DOHH2 (cell line): ENCODE measurements around the gene TMEM39A.

Experiments
- H3F3A ChIP-seq: fragments of 200-600 bp; sonication (generic), shearing (Covaris generic); 2 replicates; pipeline ENCODE4 v1.6.0; 2016; ENCODE audit warnings: antibody characterized with exemption, mild to moderate bottlenecking; ENCODE audit not compliant: control insufficient read depth, insufficient read depth
- H3K27ac ChIP-seq: fragments of 200-600 bp; sonication (generic); 2 replicates; pipeline ENCODE4 v1.5.1; 2014; ENCODE audit warnings: low read depth, mild to moderate bottlenecking, low read length, moderate library complexity
- H3K27me3 ChIP-seq: fragments of 200-600 bp; sonication (generic); 2 replicates; pipeline ENCODE4 v1.6.1; 2014; ENCODE audit warnings: mild to moderate bottlenecking, low read length, mixed read lengths; ENCODE audit not compliant: control insufficient read depth
- H3K36me3 ChIP-seq: fragments of 200-600 bp; sonication (generic); 2 replicates; pipeline ENCODE4 v1.6.1; 2014; ENCODE audit warnings: mild to moderate bottlenecking, low read length, moderate library complexity, mixed read lengths; ENCODE audit not compliant: control insufficient read depth
- H3K4me1 ChIP-seq: fragments of 200-600 bp; sonication (generic); 2 replicates; pipeline ENCODE4 v1.6.1; 2014; ENCODE audit warnings: mild to moderate bottlenecking, low read length, mixed read lengths; ENCODE audit not compliant: control insufficient read depth
- H3K4me2 ChIP-seq: fragments of 200-600 bp; sonication (generic); 2 replicates; pipeline ENCODE4 v1.6.0; 2014; ENCODE audit warnings: mild to moderate bottlenecking, low read length, moderate library complexity
- H3K4me3 ChIP-seq: fragments of 200-600 bp; sonication (generic); 2 replicates; pipeline ENCODE4 v1.5.1; 2014; ENCODE audit warnings: mild to moderate bottlenecking, low read length, mixed read lengths
- H3K79me2 ChIP-seq: fragments of 200-600 bp; sonication (generic); 2 replicates; pipeline ENCODE4 v1.6.1; 2014; ENCODE audit warnings: mild to moderate bottlenecking, low read length, mixed read lengths; ENCODE audit not compliant: control insufficient read depth
- H3K9me2 ChIP-seq: fragments of 200-600 bp; sonication (generic); replicated peaks from 2 replicates; pipeline ENCODE4 v1.6.1; 2014; ENCODE audit warnings: mild to moderate bottlenecking, low read length, mixed read lengths; ENCODE audit not compliant: control insufficient read depth
- H3K9me3 ChIP-seq: fragments of 200-600 bp; sonication (generic); 2 replicates; pipeline ENCODE4 v1.6.1; 2014; ENCODE audit warnings: antibody characterized with exemption, low read length, mixed read lengths; ENCODE audit not compliant: control insufficient read depth, insufficient read depth
- H4K20me1 ChIP-seq: fragments of 200-600 bp; sonication (generic); 2 replicates; pipeline ENCODE4 v1.6.0; 2014; ENCODE audit warnings: low read depth, mild to moderate bottlenecking, antibody characterized with exemption, low read length, moderate library complexity; ENCODE audit not compliant: control insufficient read depth, insufficient read depth
- EZH2phosphoT487 ChIP-seq: fragments of 200-600 bp; sonication (generic); IDR thresholded peaks from 2 replicates; pipeline ENCODE4 v1.6.1; 2017; ENCODE audit warnings: borderline replicate concordance, mild to moderate bottlenecking, antibody characterized with exemption, low read length, moderate library complexity, mixed read lengths
- TF ChIP-seq, protein P1 (sequence below): fragments of 200-600 bp; sonication (generic); IDR thresholded peaks from one replicate; pipeline ENCODE4 v1.5.1; 2014; ENCODE audit warnings: antibody characterized with exemption, mild to moderate bottlenecking, low read depth, low read length; ENCODE audit not compliant: poor library complexity, severe bottlenecking

The TMEM39A gene

DNA sequence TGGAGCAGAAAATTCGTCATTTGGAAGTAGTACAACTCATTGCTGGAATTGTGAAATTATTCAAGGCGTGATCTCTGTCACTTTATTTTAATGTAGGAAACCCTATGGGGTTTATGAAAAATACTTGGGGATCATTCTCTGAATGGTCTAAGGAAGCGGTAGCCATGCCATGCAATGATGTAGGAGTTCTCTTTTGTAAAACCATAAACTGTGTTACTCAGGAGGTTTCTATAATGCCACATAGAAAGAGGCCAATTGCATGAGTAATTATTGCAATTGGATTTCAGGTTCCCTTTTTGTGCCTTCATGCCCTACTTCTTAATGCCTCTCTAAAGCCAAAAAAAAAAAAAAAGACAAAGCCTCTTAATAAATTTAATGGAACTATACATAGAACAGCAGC is 29.4 kb upstream of the TMEM39A start:
- Histone ChIP-seq H3K27me3 (no peaks in the 10 kb centered on the region), H3K36me3 (peaks cover 27% of the 10 kb centered on the region), H3K9me2 (no peaks in the 10 kb centered on the region), H3K9me3 (no peaks in the 10 kb centered on the region), H3K4me3 (no peak overlapping the region), H3K4me2 (no peak overlapping the region), H3K4me1 (peaks cover 7% of the 10 kb centered on the region), H4K20me1 (no peaks in the 10 kb centered on the region), H3K27ac (no peak overlapping the region), H3K79me2 (peaks cover 7% of the 10 kb centered on the region), H3F3A (no peaks in the 10 kb centered on the region)
- TF ChIP-seq, protein P1, sequence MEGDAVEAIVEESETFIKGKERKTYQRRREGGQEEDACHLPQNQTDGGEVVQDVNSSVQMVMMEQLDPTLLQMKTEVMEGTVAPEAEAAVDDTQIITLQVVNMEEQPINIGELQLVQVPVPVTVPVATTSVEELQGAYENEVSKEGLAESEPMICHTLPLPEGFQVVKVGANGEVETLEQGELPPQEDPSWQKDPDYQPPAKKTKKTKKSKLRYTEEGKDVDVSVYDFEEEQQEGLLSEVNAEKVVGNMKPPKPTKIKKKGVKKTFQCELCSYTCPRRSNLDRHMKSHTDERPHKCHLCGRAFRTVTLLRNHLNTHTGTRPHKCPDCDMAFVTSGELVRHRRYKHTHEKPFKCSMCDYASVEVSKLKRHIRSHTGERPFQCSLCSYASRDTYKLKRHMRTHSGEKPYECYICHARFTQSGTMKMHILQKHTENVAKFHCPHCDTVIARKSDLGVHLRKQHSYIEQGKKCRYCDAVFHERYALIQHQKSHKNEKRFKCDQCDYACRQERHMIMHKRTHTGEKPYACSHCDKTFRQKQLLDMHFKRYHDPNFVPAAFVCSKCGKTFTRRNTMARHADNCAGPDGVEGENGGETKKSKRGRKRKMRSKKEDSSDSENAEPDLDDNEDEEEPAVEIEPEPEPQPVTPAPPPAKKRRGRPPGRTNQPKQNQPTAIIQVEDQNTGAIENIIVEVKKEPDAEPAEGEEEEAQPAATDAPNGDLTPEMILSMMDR = no peak
- no peak for TF ChIP-seq EZH2phosphoT487

DNA sequence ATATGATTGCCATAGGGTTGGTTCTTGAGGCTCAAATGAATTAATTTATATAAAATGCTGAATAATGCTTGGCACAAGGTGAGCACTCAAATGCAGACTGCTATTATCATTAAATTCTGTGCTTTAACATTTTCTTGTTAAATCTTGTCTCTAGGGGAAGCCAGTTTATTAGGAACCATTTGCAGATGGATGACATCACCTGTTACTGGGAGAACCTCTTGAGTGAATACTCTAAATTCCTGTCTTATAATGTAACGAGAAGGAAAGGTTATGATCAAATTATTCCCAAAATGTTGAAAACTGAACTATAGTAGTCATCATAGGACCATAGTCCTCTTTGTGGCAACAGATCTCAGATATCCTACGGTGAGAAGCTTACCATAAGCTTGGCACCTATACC is 28.7 kb upstream of the TMEM39A start:
- Histone ChIP-seq H4K20me1 (no peaks in the 10 kb centered on the region), H3K4me2 (no peak overlapping the region), H3K79me2 (peaks cover under 1% of the 10 kb centered on the region; the same call in 1 of the 2 replicates), H3K27me3 (no peaks in the 10 kb centered on the region), H3K9me3 (no peaks in the 10 kb centered on the region), H3K27ac (no peak overlapping the region), H3K9me2 (no peaks in the 10 kb centered on the region), H3K4me1 (peaks cover 1% of the 10 kb centered on the region), H3K36me3 (peaks cover 29% of the 10 kb centered on the region), H3K4me3 (no peak overlapping the region), H3F3A (no peaks in the 10 kb centered on the region)
- TF ChIP-seq EZH2phosphoT487 = no peak
- TF ChIP-seq, protein P1 = no peak

DNA sequence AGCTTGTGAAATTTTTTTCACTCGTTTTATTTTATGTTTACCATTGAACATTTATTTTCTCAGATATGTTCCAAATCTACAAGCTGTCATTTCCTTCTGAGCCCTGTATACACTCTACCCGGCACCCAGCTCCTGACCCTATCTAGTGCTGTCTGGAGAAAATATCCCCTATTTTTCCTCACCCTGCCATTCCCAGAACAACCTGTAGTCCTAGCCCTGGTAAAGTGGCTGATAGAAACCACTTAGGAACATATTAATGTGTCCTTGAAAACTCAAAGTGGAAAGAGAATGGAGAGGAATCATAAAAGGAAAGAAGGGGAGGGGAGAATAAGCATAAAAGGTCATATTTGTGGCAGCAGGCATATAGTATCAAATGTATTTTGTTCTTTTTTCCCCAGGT is 26.7 kb upstream of the TMEM39A start:
- H3K36me3 ChIP-seq = peaks cover 48% of the 10 kb centered on the region
- H3K4me1 ChIP-seq = no peaks in the 10 kb centered on the region
- no peaks in the 10 kb centered on the region for H3K9me2 ChIP-seq
- no peak overlapping the region for H3K27ac ChIP-seq
- no peak overlapping the region for H3K4me3 ChIP-seq
- H3K4me2 ChIP-seq = no peak overlapping the region
- H3K9me3 ChIP-seq = no peaks in the 10 kb centered on the region
- H3K79me2 ChIP-seq = no peaks in the 10 kb centered on the region
- no peaks in the 10 kb centered on the region for H3K27me3 ChIP-seq
- no peaks in the 10 kb centered on the region for H4K20me1 ChIP-seq
- H3F3A ChIP-seq = no peaks in the 10 kb centered on the region
- no peak for TF ChIP-seq EZH2phosphoT487

DNA sequence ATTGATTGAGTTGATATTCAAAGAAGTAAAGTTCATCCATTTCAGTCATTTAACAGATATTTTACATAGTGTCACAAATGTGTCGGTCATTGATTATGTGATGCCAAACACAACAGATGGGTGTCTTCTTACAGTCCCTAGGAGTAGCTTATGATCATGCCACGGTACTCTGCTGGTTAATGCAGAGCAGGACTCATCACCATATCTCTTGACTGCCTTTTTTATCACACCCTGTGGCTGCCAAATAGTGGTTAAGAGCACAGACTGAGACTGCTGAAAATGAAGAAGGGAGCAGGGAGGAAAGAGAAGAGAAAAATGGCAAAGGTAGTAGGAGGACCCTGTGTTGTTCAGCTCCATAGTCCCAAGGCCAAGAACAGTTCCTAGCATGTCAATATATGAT is 22.1 kb upstream of the TMEM39A start:
- Histone ChIP-seq H3K4me2 (no peak overlapping the region), H3K9me3 (no peaks in the 10 kb centered on the region), H3K9me2 (no peaks in the 10 kb centered on the region), H3K27me3 (no peaks in the 10 kb centered on the region), H3K79me2 (no peaks in the 10 kb centered on the region), H3K36me3 (peaks cover 49% of the 10 kb centered on the region), H3K4me1 (no peaks in the 10 kb centered on the region), H3K4me3 (no peak overlapping the region), H4K20me1 (no peaks in the 10 kb centered on the region), H3F3A (no peaks in the 10 kb centered on the region), H3K27ac (no peak overlapping the region)
- TF ChIP-seq EZH2phosphoT487 = no peak
- TF ChIP-seq, protein P1 = no peak
